Activated CD4-positive, alpha-beta T cell treated with anti-CD3 and anti-CD28 coated beads for 36 hours (primary cell): ENCODE results near the gene COX19. TPM values are rescaled to one million over a fixed set of nuclear protein-coding genes. Genes with fewer than 3 reads are reported as not detected.

Experiments
- ATAC-seq: fragments of 200-7000 bp; cut with Tn5 transposase; one replicate; pipeline ENCODE4 v1.10.0; 2021; ENCODE audit warnings: mild to moderate bottlenecking, moderate library complexity
- CTCF ChIA-PET: fragments of 350-600 bp; sonication (Branson Sonifier 250); formaldehyde crosslinking; loops from one replicate; lab custom pipeline; 2021; ENCODE audit warnings: antibody characterized with exemption; lab: Charles Lee
- POLR2A ChIA-PET: fragments of 350-600 bp; sonication (Branson Sonifier 250); formaldehyde crosslinking; loops from one replicate; lab custom pipeline; 2021; ENCODE audit warnings: antibody characterized with exemption, inconsistent platforms; lab: Charles Lee
- DNase-seq: peaks from one replicate; pipeline ENCODE4 v3.0.0-alpha.2; 2020
- H3K27ac Mint-ChIP-seq: one replicate; pipeline ENCODE4 v1.8.0; 2021; ENCODE audit warnings: mixed read lengths
- H3K27me3 Mint-ChIP-seq: one replicate; pipeline ENCODE4 v1.8.0; 2021; ENCODE audit warnings: mixed read lengths
- H3K36me3 Mint-ChIP-seq: one replicate; pipeline ENCODE4 v1.8.0; 2021; ENCODE audit warnings: low read depth, mixed read lengths
- H3K4me1 Mint-ChIP-seq: one replicate; pipeline ENCODE4 v1.8.0; 2021; ENCODE audit warnings: mixed read lengths
- H3K4me3 Mint-ChIP-seq: one replicate; pipeline ENCODE4 v1.8.0; 2021; ENCODE audit warnings: mild to moderate bottlenecking, moderate library complexity, mixed read lengths
- H3K9me3 Mint-ChIP-seq: one replicate; pipeline ENCODE4 v1.8.0; 2021; ENCODE audit warnings: low read depth, mixed read lengths
- intact Hi-C, 2 experiments: fragments of 100-400 bp; cut with DNase I in 1 of 2; cut with micrococcal nuclease in 1 of 2; formaldehyde crosslinking; loops; one replicate each; pipeline versions ENCODE4 v1.14.2 to v1.15.1; 2022 to 2024; cut with DNase I, micrococcal nuclease
- microRNA-seq: library from miRNA; unstranded; fragments of <30 nt; microRNA quantifications from one replicate; pipeline ENCODE4 v1.2.0, GENCODE V29; 2021; ENCODE audit warnings: borderline replicate concordance
- total RNA-seq, 2 experiments: library from RNA; stranded (reverse); gene quantifications; one replicate each; pipeline ENCODE4 v1.2.3, GENCODE V29; 2021

The COX19 gene
- total RNA-seq, 2 experiments from 2014 or later = 11.3 to 14.6 TPM

GRCh38 chr7:918441-919113 lies 56.8 kb downstream of the COX19 start:
- ChIA-PET POLR2A (no interaction called here), CTCF (no interaction called here)
- peak; percentile 4 for DNase-seq
- H3K9me3 Mint-ChIP-seq = no peaks in the 10 kb centered on the region
- no peak overlapping the region for H3K4me3 Mint-ChIP-seq
- H3K36me3 Mint-ChIP-seq = no peaks in the 10 kb centered on the region
- peaks cover 27% of the 10 kb centered on the region for H3K4me1 Mint-ChIP-seq
- intact Hi-C loops = no loop called here
- H3K27ac Mint-ChIP-seq = no peak overlapping the region
- no peak for ATAC-seq
- no peaks in the 10 kb centered on the region for H3K27me3 Mint-ChIP-seq

GRCh38 chr7:918118-918425 lies 57.3 kb downstream of the COX19 start:
- Mint-ChIP-seq H3K36me3 (no peaks in the 10 kb centered on the region), H3K9me3 (no peaks in the 10 kb centered on the region), H3K4me3 (no peak overlapping the region), H3K27me3 (no peaks in the 10 kb centered on the region), H3K27ac (no peak overlapping the region), H3K4me1 (peaks cover 22% of the 10 kb centered on the region)
- intact Hi-C loops = no loop called here
- ChIA-PET POLR2A (no interaction called here), CTCF (no interaction called here)
- ATAC-seq (no peak), DNase-seq (peak; percentile 3)

- H3K36me3 Mint-ChIP-seq = no peaks in the 10 kb centered on the region
- CTCF ChIA-PET = no interaction called here
These were observed 57.9 kb downstream of the COX19 start for GRCh38 chr7:917255-918117.

GRCh38 chr7:916291-916941 lies 58.9 kb downstream of the COX19 start:
- Mint-ChIP-seq H3K4me3 (no peak overlapping the region), H3K9me3 (no peaks in the 10 kb centered on the region), H3K36me3 (no peaks in the 10 kb centered on the region), H3K4me1 (peaks cover 13% of the 10 kb centered on the region), H3K27ac (no peak overlapping the region), H3K27me3 (no peaks in the 10 kb centered on the region)
- intact Hi-C loops = no loop called here
- ChIA-PET CTCF (no interaction called here), POLR2A (no interaction called here)
- DNase-seq (no peak), ATAC-seq (no peak)

More at GRCh38 chr7:917255-918117, 57.9 kb downstream of the COX19 start:
- H3K27ac Mint-ChIP-seq = no peak overlapping the region
- intact Hi-C loops = no loop called here
- H3K9me3 Mint-ChIP-seq = no peaks in the 10 kb centered on the region
- no peak overlapping the region for H3K4me3 Mint-ChIP-seq
- ATAC-seq (no peak), DNase-seq (peak; percentile 3)
- H3K4me1 Mint-ChIP-seq = peaks cover 16% of the 10 kb centered on the region
- POLR2A ChIA-PET = no interaction called here
- no peaks in the 10 kb centered on the region for H3K27me3 Mint-ChIP-seq

Small RNA genes lying within 50 kb of the gene (microRNA-seq; reads per million reads assigned to microRNA genes)
- 1,628 reads per million, percentile 87 among the genes with 10 or more reads in this experiment for gene MIR339

Other genes with a start within 250 kb of the COX19 start
- gene DNAAF5, start 248.8 kb downstream of the COX19 start, total RNA-seq = 10 to 100 TPM; 31.5 to 37.2 TPM
- 10 to 100 TPM; 37.0 to 41.0 TPM for gene PRKAR1B, start 248.3 kb downstream of the COX19 start, total RNA-seq
- gene SUN1, start 143.1 kb downstream of the COX19 start, total RNA-seq = 10 to 100 TPM; 71.3 to 74.6 TPM
- 10 to 100 TPM; 17.7 to 29.7 TPM for gene GET4, start 99.0 kb downstream of the COX19 start, total RNA-seq
- 10 to 100 TPM; 13.1 to 14.8 TPM for gene ADAP1, start 20.9 kb downstream of the COX19 start, total RNA-seq
- not detected for gene CYP2W1, start 7.6 kb upstream of the COX19 start, total RNA-seq
- 1 to 10 TPM; 4.7 to 5.6 TPM for gene GPR146, start 69.0 kb upstream of the COX19 start, total RNA-seq
- not detected for gene GPER1, start 112.6 kb upstream of the COX19 start, total RNA-seq
- 10 to 100 TPM; 21.6 to 25.2 TPM for gene ZFAND2A, start 184.6 kb upstream of the COX19 start, total RNA-seq